Measurements from ENCODE around the gene ARAP2.

- TF ChIP-seq CTCF (conservative IDR thresholded peaks at IDR 0.05; ENCODE audit: low read length) (no peak), EZH2phosphoT487 (IDR thresholded peaks at IDR 0.05; ENCODE audit: borderline replicate concordance, low read depth, low read length) (no peak)
These were observed 81.1 kb downstream of the ARAP2 start for GRCh38 chr4:36163198-36163597.
